ENCODE data around the gene ALX4.

DNA sequence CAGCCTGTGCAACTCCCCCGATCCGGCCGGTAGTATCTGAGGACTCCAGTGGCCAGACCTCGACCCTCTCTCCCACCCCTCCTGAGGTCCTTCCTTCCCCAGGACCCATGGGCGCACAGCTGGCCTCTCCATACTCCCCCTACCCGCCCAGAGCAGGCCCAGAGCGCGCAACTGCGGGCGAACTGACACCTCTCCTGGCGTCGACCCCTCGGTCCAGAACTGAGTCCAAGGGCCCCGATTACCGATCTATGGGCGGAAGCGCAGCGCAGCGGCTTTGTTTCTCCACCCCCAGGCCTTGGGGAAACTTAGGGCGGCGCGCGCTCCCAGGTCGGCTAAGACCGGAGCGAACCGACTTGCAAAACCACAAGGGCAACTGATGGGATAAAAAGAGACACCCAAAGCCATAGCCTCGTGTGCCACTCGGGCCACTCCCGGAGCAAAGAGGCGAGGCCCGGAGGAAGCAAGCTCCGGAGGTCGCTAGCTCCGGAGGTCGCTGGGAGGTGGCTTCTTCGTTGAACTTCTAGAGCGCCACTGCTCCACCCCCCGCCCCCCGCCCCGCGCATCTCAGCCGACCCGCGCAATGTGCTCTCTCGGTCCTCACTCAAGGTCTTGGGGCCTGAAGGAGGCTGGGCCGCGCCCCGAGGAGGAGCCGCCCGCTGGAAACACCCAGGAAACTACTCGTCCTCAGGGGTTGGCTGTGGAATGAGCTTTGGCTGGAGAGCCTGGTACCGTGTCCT is 9.8 kb upstream of the ALX4 start:
- TF ChIP-seq, protein P1, sequence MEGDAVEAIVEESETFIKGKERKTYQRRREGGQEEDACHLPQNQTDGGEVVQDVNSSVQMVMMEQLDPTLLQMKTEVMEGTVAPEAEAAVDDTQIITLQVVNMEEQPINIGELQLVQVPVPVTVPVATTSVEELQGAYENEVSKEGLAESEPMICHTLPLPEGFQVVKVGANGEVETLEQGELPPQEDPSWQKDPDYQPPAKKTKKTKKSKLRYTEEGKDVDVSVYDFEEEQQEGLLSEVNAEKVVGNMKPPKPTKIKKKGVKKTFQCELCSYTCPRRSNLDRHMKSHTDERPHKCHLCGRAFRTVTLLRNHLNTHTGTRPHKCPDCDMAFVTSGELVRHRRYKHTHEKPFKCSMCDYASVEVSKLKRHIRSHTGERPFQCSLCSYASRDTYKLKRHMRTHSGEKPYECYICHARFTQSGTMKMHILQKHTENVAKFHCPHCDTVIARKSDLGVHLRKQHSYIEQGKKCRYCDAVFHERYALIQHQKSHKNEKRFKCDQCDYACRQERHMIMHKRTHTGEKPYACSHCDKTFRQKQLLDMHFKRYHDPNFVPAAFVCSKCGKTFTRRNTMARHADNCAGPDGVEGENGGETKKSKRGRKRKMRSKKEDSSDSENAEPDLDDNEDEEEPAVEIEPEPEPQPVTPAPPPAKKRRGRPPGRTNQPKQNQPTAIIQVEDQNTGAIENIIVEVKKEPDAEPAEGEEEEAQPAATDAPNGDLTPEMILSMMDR (IDR thresholded peaks at IDR 0.05; ENCODE audit: low read depth, low read length), result no peak
- TF ChIP-seq EZH2phosphoT487 (IDR thresholded peaks at IDR 0.05; ENCODE audit: low read depth), result no peak
